GM23248 (cell line): ENCODE data around the gene PTPRN2.

Source experiments
- EZH2 ChIP-seq: fragments of 200-600 bp; sonication (generic); IDR thresholded peaks from 2 replicates; pipeline ENCODE4 v1.6.1; 2018; ENCODE audit warnings: antibody characterized with exemption, mild to moderate bottlenecking; ENCODE audit not compliant: insufficient read depth, poor library complexity, severe bottlenecking
- EZH2phosphoT487 ChIP-seq: fragments of 200-600 bp; sonication (generic); IDR thresholded peaks from 2 replicates; pipeline ENCODE4 v1.6.1; 2018; ENCODE audit warnings: antibody characterized with exemption, moderate library complexity, mild to moderate bottlenecking, low read depth; ENCODE audit not compliant: insufficient read depth

DNA sequence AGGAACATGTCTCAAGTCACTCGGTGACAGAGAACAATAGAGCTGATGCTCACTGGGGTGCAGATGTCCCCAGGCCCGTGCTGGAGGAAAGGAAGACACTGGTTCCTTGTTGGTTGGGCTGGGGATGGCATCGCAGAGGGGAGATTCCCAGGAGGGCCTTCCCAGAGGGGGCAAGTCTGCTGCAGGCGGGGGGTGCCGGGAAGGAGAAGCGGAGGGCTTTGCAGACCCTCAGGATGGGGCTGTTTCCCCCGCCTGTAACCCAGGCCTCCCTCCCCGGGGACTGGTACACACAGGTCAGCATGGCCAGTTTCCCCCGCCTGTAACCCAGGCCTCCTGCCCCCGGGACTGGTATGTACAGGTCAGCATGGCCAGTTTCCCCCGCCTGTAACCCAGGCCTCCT is 967.0 kb downstream of the PTPRN2 start:
- TF ChIP-seq EZH2 (no peak), EZH2phosphoT487 (no peak)
